H1 (cell line): Measurements from ENCODE around the gene LRRC28. TPM values are rescaled to one million over a fixed set of nuclear protein-coding genes. Genes with fewer than 3 reads are reported as not detected.

ENCODE experiments used
- CHD2 ChIP-seq: IDR thresholded peaks from 2 replicates; pipeline ENCODE4 v1.6.1; 2012; ENCODE audit warnings: low read length, improper control_type of control experiment
- JUND ChIP-seq: IDR thresholded peaks from 2 replicates; pipeline ENCODE4 v1.6.1; 2011; ENCODE audit warnings: mild to moderate bottlenecking, improper control_type of control experiment, low read length
- KDM5A ChIP-seq: fragments of 200-600 bp; IDR thresholded peaks from 2 replicates; pipeline ENCODE4 v1.7.1; 2012; ENCODE audit warnings: mild to moderate bottlenecking, low read length, inconsistent platforms, mixed read lengths
- POU5F1 ChIP-seq: IDR thresholded peaks from 2 replicates; pipeline ENCODE4 v1.6.1; 2011; ENCODE audit warnings: low read depth, mild to moderate bottlenecking, low read length, moderate library complexity
- polyA plus RNA-seq, 7 experiments: library from polyadenylated mRNA; depleted of rRNA in 3 of 7; stranded (reverse) in 5 of 7; unstranded in 2 of 7; fragments of >200 nt in 5 of 7; fragments of 200-250 nt in 2 of 7; gene quantifications; 1 replicate in 5 of 7; 2 replicates in 1 of 7; 4 replicates in 1 of 7; pipeline versions ENCODE4 v1.2.1 to v1.2.3, GENCODE V29; 2011 to 2013; ENCODE audit warnings: missing spikeins in 2 of 7, mixed read lengths in 2 of 7
- total RNA-seq: library from RNA; stranded (reverse); fragmentation: NEBNext Ultra II Directional; extraction: Animal tissue kit (Norgen Biotek cat#: 25700); gene quantifications from 2 replicates; pipeline ENCODE4 v1.2.1, GENCODE V29; 2021
- TF ChIP-seq, protein P1 (sequence below): fragments of 300-600 bp; sonication (generic); IDR thresholded peaks from 2 replicates; pipeline ENCODE4 v1.7.1; 2012; ENCODE audit warnings: low read length, moderate library complexity, mild to moderate bottlenecking, inconsistent platforms; ENCODE audit not compliant: insufficient replicate concordance

The LRRC28 gene
- total and polyA plus RNA-seq, 2 of the 8 experiments (the other 6 are each of a cell fraction or from before 2014, with no cell fraction given) = 20.2 to 23.3 TPM

DNA sequence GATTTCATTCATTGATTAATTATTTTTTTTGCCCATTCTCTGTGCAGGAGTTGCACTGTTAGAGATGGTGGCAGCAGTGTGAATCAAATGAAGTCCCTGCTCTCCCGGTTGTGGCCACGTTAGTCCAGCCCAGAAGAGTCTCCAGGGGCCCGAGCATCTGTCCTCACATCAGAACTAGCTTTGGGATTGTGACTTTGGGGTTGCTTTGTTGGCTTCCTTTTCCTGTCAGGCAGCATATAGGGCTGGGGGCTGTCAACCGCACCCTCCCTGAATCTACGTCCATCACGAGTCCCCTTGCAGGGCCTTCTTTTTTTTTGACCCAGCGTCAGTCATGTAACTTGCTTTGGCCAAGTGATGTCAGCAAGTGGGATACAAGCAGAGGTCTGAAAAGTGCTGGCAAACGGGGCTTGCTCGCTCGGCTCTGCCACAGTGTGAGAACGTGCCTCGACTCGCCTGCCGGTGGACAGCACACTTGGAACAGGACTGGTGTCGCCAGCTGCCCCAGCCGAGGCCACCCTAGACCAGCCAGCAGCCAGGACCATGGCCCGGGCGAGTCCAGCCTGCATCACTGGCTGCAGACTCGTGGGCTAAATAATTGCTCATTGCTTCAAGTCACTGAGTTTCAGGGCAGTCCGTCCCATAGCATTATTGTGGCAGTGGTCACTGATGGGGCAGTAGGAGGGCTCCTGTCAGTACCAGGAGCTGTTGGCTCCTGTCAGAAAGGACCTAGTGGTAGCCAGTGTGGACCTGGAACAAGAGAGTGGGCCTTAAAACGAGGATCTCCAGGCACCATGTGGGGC, 162.9 kb downstream of the LRRC28 start (continued):
- TF ChIP-seq, protein P1, sequence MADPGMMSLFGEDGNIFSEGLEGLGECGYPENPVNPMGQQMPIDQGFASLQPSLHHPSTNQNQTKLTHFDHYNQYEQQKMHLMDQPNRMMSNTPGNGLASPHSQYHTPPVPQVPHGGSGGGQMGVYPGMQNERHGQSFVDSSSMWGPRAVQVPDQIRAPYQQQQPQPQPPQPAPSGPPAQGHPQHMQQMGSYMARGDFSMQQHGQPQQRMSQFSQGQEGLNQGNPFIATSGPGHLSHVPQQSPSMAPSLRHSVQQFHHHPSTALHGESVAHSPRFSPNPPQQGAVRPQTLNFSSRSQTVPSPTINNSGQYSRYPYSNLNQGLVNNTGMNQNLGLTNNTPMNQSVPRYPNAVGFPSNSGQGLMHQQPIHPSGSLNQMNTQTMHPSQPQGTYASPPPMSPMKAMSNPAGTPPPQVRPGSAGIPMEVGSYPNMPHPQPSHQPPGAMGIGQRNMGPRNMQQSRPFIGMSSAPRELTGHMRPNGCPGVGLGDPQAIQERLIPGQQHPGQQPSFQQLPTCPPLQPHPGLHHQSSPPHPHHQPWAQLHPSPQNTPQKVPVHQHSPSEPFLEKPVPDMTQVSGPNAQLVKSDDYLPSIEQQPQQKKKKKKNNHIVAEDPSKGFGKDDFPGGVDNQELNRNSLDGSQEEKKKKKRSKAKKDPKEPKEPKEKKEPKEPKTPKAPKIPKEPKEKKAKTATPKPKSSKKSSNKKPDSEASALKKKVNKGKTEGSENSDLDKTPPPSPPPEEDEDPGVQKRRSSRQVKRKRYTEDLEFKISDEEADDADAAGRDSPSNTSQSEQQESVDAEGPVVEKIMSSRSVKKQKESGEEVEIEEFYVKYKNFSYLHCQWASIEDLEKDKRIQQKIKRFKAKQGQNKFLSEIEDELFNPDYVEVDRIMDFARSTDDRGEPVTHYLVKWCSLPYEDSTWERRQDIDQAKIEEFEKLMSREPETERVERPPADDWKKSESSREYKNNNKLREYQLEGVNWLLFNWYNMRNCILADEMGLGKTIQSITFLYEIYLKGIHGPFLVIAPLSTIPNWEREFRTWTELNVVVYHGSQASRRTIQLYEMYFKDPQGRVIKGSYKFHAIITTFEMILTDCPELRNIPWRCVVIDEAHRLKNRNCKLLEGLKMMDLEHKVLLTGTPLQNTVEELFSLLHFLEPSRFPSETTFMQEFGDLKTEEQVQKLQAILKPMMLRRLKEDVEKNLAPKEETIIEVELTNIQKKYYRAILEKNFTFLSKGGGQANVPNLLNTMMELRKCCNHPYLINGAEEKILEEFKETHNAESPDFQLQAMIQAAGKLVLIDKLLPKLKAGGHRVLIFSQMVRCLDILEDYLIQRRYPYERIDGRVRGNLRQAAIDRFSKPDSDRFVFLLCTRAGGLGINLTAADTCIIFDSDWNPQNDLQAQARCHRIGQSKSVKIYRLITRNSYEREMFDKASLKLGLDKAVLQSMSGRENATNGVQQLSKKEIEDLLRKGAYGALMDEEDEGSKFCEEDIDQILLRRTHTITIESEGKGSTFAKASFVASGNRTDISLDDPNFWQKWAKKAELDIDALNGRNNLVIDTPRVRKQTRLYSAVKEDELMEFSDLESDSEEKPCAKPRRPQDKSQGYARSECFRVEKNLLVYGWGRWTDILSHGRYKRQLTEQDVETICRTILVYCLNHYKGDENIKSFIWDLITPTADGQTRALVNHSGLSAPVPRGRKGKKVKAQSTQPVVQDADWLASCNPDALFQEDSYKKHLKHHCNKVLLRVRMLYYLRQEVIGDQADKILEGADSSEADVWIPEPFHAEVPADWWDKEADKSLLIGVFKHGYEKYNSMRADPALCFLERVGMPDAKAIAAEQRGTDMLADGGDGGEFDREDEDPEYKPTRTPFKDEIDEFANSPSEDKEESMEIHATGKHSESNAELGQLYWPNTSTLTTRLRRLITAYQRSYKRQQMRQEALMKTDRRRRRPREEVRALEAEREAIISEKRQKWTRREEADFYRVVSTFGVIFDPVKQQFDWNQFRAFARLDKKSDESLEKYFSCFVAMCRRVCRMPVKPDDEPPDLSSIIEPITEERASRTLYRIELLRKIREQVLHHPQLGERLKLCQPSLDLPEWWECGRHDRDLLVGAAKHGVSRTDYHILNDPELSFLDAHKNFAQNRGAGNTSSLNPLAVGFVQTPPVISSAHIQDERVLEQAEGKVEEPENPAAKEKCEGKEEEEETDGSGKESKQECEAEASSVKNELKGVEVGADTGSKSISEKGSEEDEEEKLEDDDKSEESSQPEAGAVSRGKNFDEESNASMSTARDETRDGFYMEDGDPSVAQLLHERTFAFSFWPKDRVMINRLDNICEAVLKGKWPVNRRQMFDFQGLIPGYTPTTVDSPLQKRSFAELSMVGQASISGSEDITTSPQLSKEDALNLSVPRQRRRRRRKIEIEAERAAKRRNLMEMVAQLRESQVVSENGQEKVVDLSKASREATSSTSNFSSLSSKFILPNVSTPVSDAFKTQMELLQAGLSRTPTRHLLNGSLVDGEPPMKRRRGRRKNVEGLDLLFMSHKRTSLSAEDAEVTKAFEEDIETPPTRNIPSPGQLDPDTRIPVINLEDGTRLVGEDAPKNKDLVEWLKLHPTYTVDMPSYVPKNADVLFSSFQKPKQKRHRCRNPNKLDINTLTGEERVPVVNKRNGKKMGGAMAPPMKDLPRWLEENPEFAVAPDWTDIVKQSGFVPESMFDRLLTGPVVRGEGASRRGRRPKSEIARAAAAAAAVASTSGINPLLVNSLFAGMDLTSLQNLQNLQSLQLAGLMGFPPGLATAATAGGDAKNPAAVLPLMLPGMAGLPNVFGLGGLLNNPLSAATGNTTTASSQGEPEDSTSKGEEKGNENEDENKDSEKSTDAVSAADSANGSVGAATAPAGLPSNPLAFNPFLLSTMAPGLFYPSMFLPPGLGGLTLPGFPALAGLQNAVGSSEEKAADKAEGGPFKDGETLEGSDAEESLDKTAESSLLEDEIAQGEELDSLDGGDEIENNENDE = no peak
- TF ChIP-seq CHD2 = no peak
- no peak for TF ChIP-seq KDM5A
- TF ChIP-seq JUND = no peak
- TF ChIP-seq POU5F1 = no peak
